Fibroblast of lung (primary cell): ENCODE measurements around the gene TRAF4. TPM values are rescaled to one million over a fixed set of nuclear protein-coding genes. Genes with fewer than 3 reads are reported as not detected.

Experiments used
- DNase-seq, 2 donors: peaks; one replicate each; pipeline versions ENCODE4 v3.0.0 to v3.0.0-alpha.2; 2010; ENCODE audit warnings: low read depth in 2 of 2
- H2AFZ ChIP-seq: 2 replicates; pipeline ENCODE4 v1.5.1; 2012; ENCODE audit warnings: low read length, control low read depth, inconsistent platforms
- H3K27ac ChIP-seq: 2 replicates; pipeline ENCODE4 v1.5.1; 2011; ENCODE audit warnings: low read length, control low read depth; ENCODE audit not compliant: insufficient read depth
- H3K27me3 ChIP-seq: 2 replicates; pipeline ENCODE4 v1.5.1; 2011; ENCODE audit warnings: mild to moderate bottlenecking, low read length; ENCODE audit not compliant: control insufficient read depth, insufficient read depth
- H3K36me3 ChIP-seq: 2 replicates; pipeline ENCODE4 v1.5.1; 2011; ENCODE audit warnings: low read length; ENCODE audit not compliant: control insufficient read depth, insufficient read depth
- H3K4me1 ChIP-seq: 2 replicates; pipeline ENCODE4 v1.5.1; 2011; ENCODE audit warnings: low read length; ENCODE audit not compliant: control insufficient read depth, insufficient read depth; ENCODE audit errors: extremely low read depth
- H3K4me2 ChIP-seq: 2 replicates; pipeline ENCODE4 v1.5.1; 2011; ENCODE audit warnings: low read length, control low read depth; ENCODE audit not compliant: insufficient read depth; ENCODE audit errors: extremely low read depth
- H3K4me3 ChIP-seq, 4 experiments: fragments of 200-600 bp in 1 of 4; sonication (generic) in 1 of 4; replicated peaks in 1 of 4; 2 replicates each; pipeline ENCODE4 v1.5.1; 2011 to 2016; ENCODE audit warnings: low read length in 4 of 4, low read depth in 3 of 4, mild to moderate bottlenecking in 3 of 4, control low read depth in 2 of 4, inconsistent platforms in 1 of 4, mixed read lengths in 1 of 4; ENCODE audit not compliant: insufficient read depth in 1 of 4; ENCODE audit errors: control extremely low read depth in 1 of 4
- H3K79me2 ChIP-seq: 2 replicates; pipeline ENCODE4 v1.5.1; 2012; ENCODE audit warnings: mild to moderate bottlenecking, low read length, inconsistent platforms; ENCODE audit not compliant: control insufficient read depth, insufficient read depth
- H3K9ac ChIP-seq: 2 replicates; pipeline ENCODE4 v1.5.1; 2011; ENCODE audit warnings: mild to moderate bottlenecking, low read length, control low read depth; ENCODE audit not compliant: insufficient read depth
- H3K9me3 ChIP-seq: 2 replicates; pipeline ENCODE4 v1.5.1; 2012; ENCODE audit warnings: low read depth, low read length; ENCODE audit not compliant: control insufficient read depth, insufficient read depth
- H4K20me1 ChIP-seq: 2 replicates; pipeline ENCODE4 v1.5.1; 2011; ENCODE audit warnings: low read length; ENCODE audit not compliant: control insufficient read depth, insufficient read depth; ENCODE audit errors: extremely low read depth
- CTCF ChIP-seq, 2 donors: IDR thresholded peaks in 1 of 2; conservative IDR thresholded peaks in 1 of 2; 1 replicate in 1 of 2; 2 replicates in 1 of 2; pipeline ENCODE4 v1.5.1; 2011 to 2012; ENCODE audit warnings: low read length in 2 of 2, control low read depth in 1 of 2, inconsistent platforms in 1 of 2, low read depth in 1 of 2, mild to moderate bottlenecking in 1 of 2
- EZH2 ChIP-seq: IDR thresholded peaks from 2 replicates; pipeline ENCODE4 v1.5.1; 2012; ENCODE audit warnings: low read length, control low read depth, mild to moderate bottlenecking; ENCODE audit errors: missing control alignments
- polyA plus RNA-seq, 2 donors: library from polyadenylated mRNA; depleted of rRNA in 1 of 2; stranded (reverse) in 1 of 2; unstranded in 1 of 2; fragments of >200 nt; gene quantifications; 2 replicates each; pipeline ENCODE4 v1.2.1, GENCODE V29; 2011 to 2012; ENCODE audit warnings: missing spikeins in 1 of 2
- total RNA-seq: library from RNA; depleted of rRNA; stranded (reverse); fragments of >200 nt; gene quantifications from 2 replicates; pipeline ENCODE4 v1.2.1, GENCODE V29; 2014

The TRAF4 gene
- total and polyA plus RNA-seq, 2 donors (not counting 1 experiment from before 2014, with no cell fraction given): 17.5 to 28.7 TPM

- no peaks in the 10 kb centered on the region for H3K27me3 ChIP-seq
Observed at GRCh38 chr17:28700830-28701492, 42.9 kb upstream of the TRAF4 start.

GRCh38 chr17:28702026-28702751 lies 41.6 kb upstream of the TRAF4 start:
- H3K4me3 ChIP-seq: no peak overlapping the region
- H3K36me3 ChIP-seq: peaks cover 44% of the 10 kb centered on the region
- no peaks in the 10 kb centered on the region for H3K9me3 ChIP-seq
- no peaks in the 10 kb centered on the region for H3K27me3 ChIP-seq
- no peak overlapping the region for H2AFZ ChIP-seq
- TF ChIP-seq EZH2 (no peak), CTCF (conservative IDR thresholded peaks at IDR 0.05 in 1 of 2, IDR thresholded peaks at IDR 0.05 in 1 of 2; ENCODE audit: low read depth in 1 of 2, low read length in 2 of 2) (no peak)
- H3K27ac ChIP-seq: no peak overlapping the region
- no peaks in the 10 kb centered on the region for H4K20me1 ChIP-seq
- H3K9ac ChIP-seq: no peak overlapping the region
- DNase-seq: no peak
- H3K79me2 ChIP-seq: no peaks in the 10 kb centered on the region
- no peaks in the 10 kb centered on the region for H3K4me1 ChIP-seq
- H3K4me2 ChIP-seq: no peak overlapping the region

More at GRCh38 chr17:28700830-28701492, 42.9 kb upstream of the TRAF4 start:
- H3K79me2 ChIP-seq: no peaks in the 10 kb centered on the region
- no peak overlapping the region for H3K4me3 ChIP-seq
- H3K9ac ChIP-seq: no peak overlapping the region
- no peak for TF ChIP-seq EZH2
- no peak for TF ChIP-seq CTCF (conservative IDR thresholded peaks at IDR 0.05 in 1 of 2, IDR thresholded peaks at IDR 0.05 in 1 of 2; ENCODE audit: low read depth in 1 of 2, low read length in 2 of 2)
- H4K20me1 ChIP-seq: no peaks in the 10 kb centered on the region
- H3K4me2 ChIP-seq: no peak overlapping the region
- DNase-seq: no peak
- no peak overlapping the region for H2AFZ ChIP-seq
- no peaks in the 10 kb centered on the region for H3K9me3 ChIP-seq
- no peak overlapping the region for H3K27ac ChIP-seq
- peaks cover 48% of the 10 kb centered on the region for H3K36me3 ChIP-seq
- no peaks in the 10 kb centered on the region for H3K4me1 ChIP-seq

GRCh38 chr17:28702752-28703150 lies 41.1 kb upstream of the TRAF4 start:
- H3K79me2 ChIP-seq: no peaks in the 10 kb centered on the region
- no peaks in the 10 kb centered on the region for H3K9me3 ChIP-seq
- no peak overlapping the region for H3K4me3 ChIP-seq
- H2AFZ ChIP-seq: no peak overlapping the region
- H4K20me1 ChIP-seq: no peaks in the 10 kb centered on the region
- H3K36me3 ChIP-seq: peaks cover 44% of the 10 kb centered on the region
- no peak overlapping the region for H3K4me2 ChIP-seq
- H3K4me1 ChIP-seq: no peaks in the 10 kb centered on the region
- no peak for TF ChIP-seq CTCF (conservative IDR thresholded peaks at IDR 0.05 in 1 of 2, IDR thresholded peaks at IDR 0.05 in 1 of 2; ENCODE audit: low read depth in 1 of 2, low read length in 2 of 2)
- no peak overlapping the region for H3K27ac ChIP-seq
- no peak for DNase-seq
- no peak overlapping the region for H3K9ac ChIP-seq
- no peaks in the 10 kb centered on the region for H3K27me3 ChIP-seq
